Right lobe of liver (tissue), 6 donors: ENCODE data around the gene MMP11. TPM values are rescaled to one million over a fixed set of nuclear protein-coding genes. Genes with fewer than 3 reads are reported as not detected.
A peak's percentile ranks its signal among the peaks of the same experiment; 100 is the strongest.

Experiments used
- ATAC-seq, 4 donors: fragments of 200-7000 bp; cut with Tn5 transposase; one replicate each; pipeline ENCODE4 v1.9.1; 2020; ENCODE audit warnings: mild to moderate bottlenecking in 4 of 4, moderate library complexity in 4 of 4
- DNase-seq, 3 donors: peaks; one replicate each; pipeline ENCODE4 v3.0.0-alpha.2; 2020
- H3K27ac ChIP-seq, 3 donors: fragments of 200-600 bp; one replicate each; pipeline ENCODE4 v1.8.0; 2022
- H3K27me3 ChIP-seq, 2 donors: fragments of 200-600 bp; one replicate each; pipeline ENCODE4 v1.8.0; 2022
- H3K36me3 ChIP-seq, 4 donors: fragments of 200-600 bp; sonication (generic) in 1 of 4; one replicate each; pipeline versions ENCODE4 v1.5.1 to v1.8.0; 2017 to 2022; ENCODE audit warnings: control low read depth in 1 of 4
- H3K4me1 ChIP-seq, 4 donors: fragments of 200-600 bp; sonication (generic) in 1 of 4; one replicate each; pipeline versions ENCODE4 v1.5.1 to v1.8.0; 2017 to 2022; ENCODE audit warnings: control low read depth in 1 of 4
- H3K4me3 ChIP-seq, 3 donors: fragments of 200-600 bp; one replicate each; pipeline ENCODE4 v1.8.0; 2022
- H3K9me3 ChIP-seq, 4 donors: fragments of 200-600 bp; sonication (generic) in 1 of 4; one replicate each; pipeline versions ENCODE4 v1.5.1 to v1.8.0; 2017 to 2022; ENCODE audit warnings: control low read depth in 1 of 4
- CTCF ChIP-seq, 4 donors: fragments of 200-600 bp in 3 of 4; fragments of 450-650 bp in 1 of 4; IDR thresholded peaks; one replicate each; pipeline versions ENCODE4 v1.5.1 to v1.8.0; 2016 to 2022; ENCODE audit warnings: antibody characterized with exemption in 4 of 4, mild to moderate bottlenecking in 2 of 4
- POLR2A ChIP-seq: fragments of 450-650 bp; IDR thresholded peaks from one replicate; pipeline ENCODE4 v1.6.1; 2017; ENCODE audit warnings: antibody characterized with exemption, mild to moderate bottlenecking
- WGBS: methylation state at CpG from one replicate; pipeline ENCODE4 v1.1.6; 2018; ENCODE audit warnings: low coverage, low lambda C conversion rate; ENCODE audit not compliant: insufficient coverage; ENCODE audit errors: missing lambda C conversion rate; 5-methylcytosine and 5-hydroxymethylcytosine counted together
- intact Hi-C, 2 donors: fragments of 100-400 bp; cut with DNase I; formaldehyde crosslinking; loops; one replicate each; pipeline versions ENCODE4 v1.11.2 to v1.14.1; 2022
- total RNA-seq, 6 experiments: library from RNA; depleted of rRNA in 2 of 6; stranded (reverse); fragments of >200 nt in 2 of 6; fragmentation: NEBNext Ultra II Directional in 3 of 6; extraction: Animal tissue kit (Norgen Biotek cat#: 25700) in 3 of 6; gene quantifications; one replicate each; pipeline versions ENCODE4 v1.1.0 to v1.2.4, GENCODE V29; 2016 to 2023
- donor health status: DM: no; HTN: yes; CAD: no.
- donor health status: DM: no; HTN: no; CAD: no.
- donor health status: DM: no; HTN: no; CAD: no.
- donor health status: DM: no; HTN: yes; CAD: no.
- donor health status: DM: no; HTN: yes; CAD: no.

MMP11 gene
- total RNA-seq, 6 experiments from 2014 or later = 0.59 to 1.3 (median 0.90) TPM

GRCh38 chr22:23773483-23774113 lies 949 bp downstream of the MMP11 start:
- ATAC-seq (peak in 1 of 4 donors; percentile 5), DNase-seq (no peak)
- Histone ChIP-seq H3K9me3 (no peaks in the 10 kb centered on the region), H3K4me3 (no peak overlapping the region), H3K27me3 (no peaks in the 10 kb centered on the region), H3K4me1 (peaks cover 0 to 12% (median 5%) of the 10 kb centered on the region in 4 donors), H3K36me3 (no peaks in the 10 kb centered on the region), H3K27ac (no peak overlapping the region)
- TF ChIP-seq POLR2A = no peak
- TF ChIP-seq CTCF (IDR thresholded peaks at IDR 0.05) = no peak
- 43% methylated on average over 4 of the region's 7 CpGs for WGBS
- intact Hi-C loops = no loop called here

GRCh38 chr22:23774114-23774921 lies 1.7 kb downstream of the MMP11 start:
- TF ChIP-seq CTCF (IDR thresholded peaks at IDR 0.05) (no peak), POLR2A (no peak)
- H3K36me3 ChIP-seq = no peaks in the 10 kb centered on the region
- H3K4me3 ChIP-seq = no peak overlapping the region
- no peaks in the 10 kb centered on the region for H3K9me3 ChIP-seq
- H3K27me3 ChIP-seq = no peaks in the 10 kb centered on the region
- intact Hi-C loops = no loop called here
- DNase-seq (no peak), ATAC-seq (peak in 1 of 4 donors; percentile 8)
- H3K4me1 ChIP-seq = peaks cover 0 to 9% (median 2%) of the 10 kb centered on the region in 4 donors
- WGBS = 30% methylated on average over 4 of the region's 12 CpGs
- H3K27ac ChIP-seq = no peak overlapping the region

- no peak for ATAC-seq
- Histone ChIP-seq H3K36me3 (no peaks in the 10 kb centered on the region), H3K4me3 (no peak overlapping the region), H3K4me1 (peaks cover 0 to 9% (median 2%) of the 10 kb centered on the region in 4 donors), H3K27ac (no peak overlapping the region), H3K9me3 (no peaks in the 10 kb centered on the region), H3K27me3 (no peaks in the 10 kb centered on the region)
- intact Hi-C loops = loop anchor here (5.0 kb wide), 2 partner anchors 67 to 72 kb away; no protein-coding TSS in a partner anchor
- no peak for DNase-seq
- TF ChIP-seq POLR2A (no peak), CTCF (IDR thresholded peaks at IDR 0.05) (no peak)
- 72% methylated on average over 2 of the region's 2 CpGs for WGBS
Measured at GRCh38 chr22:23774922-23775436, 2.3 kb downstream of the MMP11 start.

- Histone ChIP-seq H3K27ac (no peak overlapping the region), H3K9me3 (no peaks in the 10 kb centered on the region), H3K4me1 (peaks cover 0 to 9% (median 2%) of the 10 kb centered on the region in 4 donors), H3K36me3 (no peaks in the 10 kb centered on the region), H3K27me3 (no peaks in the 10 kb centered on the region), H3K4me3 (no peak overlapping the region)
- intact Hi-C loops = loop anchor here (5.0 kb wide), 2 partner anchors 66 to 71 kb away; no protein-coding TSS in a partner anchor
- TF ChIP-seq POLR2A (no peak), CTCF (IDR thresholded peaks at IDR 0.05) (no peak)
- WGBS = 93% methylated on average over 2 of the region's 3 CpGs
- ATAC-seq (no peak), DNase-seq (no peak)
Measured at GRCh38 chr22:23775779-23776375, 3.2 kb downstream of the MMP11 start.
